Subcutaneous abdominal adipose tissue (tissue), 5 donors: ENCODE data around the gene PPP1R27.

ENCODE experiments used
- H3K27ac ChIP-seq: one replicate; pipeline ENCODE4 v1.7.0; 2013; ENCODE audit warnings: low read depth, mild to moderate bottlenecking, inconsistent platforms, low read length, moderate library complexity
- H3K27me3 ChIP-seq, 5 donors: one replicate each; pipeline ENCODE4 v1.7.0; 2013; ENCODE audit warnings: low read length in 5 of 5, inconsistent platforms in 1 of 5; ENCODE audit not compliant: control insufficient read depth in 5 of 5, insufficient read depth in 4 of 5
- H3K36me3 ChIP-seq, 5 donors: one replicate each; pipeline ENCODE4 v1.7.0; 2013; ENCODE audit warnings: low read length in 5 of 5; ENCODE audit not compliant: control insufficient read depth in 5 of 5, insufficient read depth in 5 of 5
- H3K4me1 ChIP-seq, 5 donors: one replicate each; pipeline ENCODE4 v1.7.0; 2013; ENCODE audit warnings: low read length in 5 of 5, mild to moderate bottlenecking in 3 of 5, moderate library complexity in 1 of 5; ENCODE audit not compliant: control insufficient read depth in 5 of 5, insufficient read depth in 5 of 5
- H3K4me3 ChIP-seq, 5 donors: one replicate each; pipeline ENCODE4 v1.7.0; 2013; ENCODE audit warnings: low read length in 5 of 5, low read depth in 1 of 5
- H3K9ac ChIP-seq, 5 donors: one replicate each; pipeline ENCODE4 v1.7.0; 2013; ENCODE audit warnings: low read length in 5 of 5, mild to moderate bottlenecking in 4 of 5, moderate library complexity in 3 of 5
- H3K9me3 ChIP-seq, 5 donors: one replicate each; pipeline ENCODE4 v1.7.0; 2013; ENCODE audit warnings: low read length in 5 of 5; ENCODE audit not compliant: control insufficient read depth in 5 of 5
- donor health status: healthy.
- donor health status: healthy.
- donor health status: healthy.
- donor health status: healthy.
- donor health status: healthy.

Gene PPP1R27

GRCh38 chr17:81821603-81822311, 13.1 kb downstream of the PPP1R27 start:
- Histone ChIP-seq H3K27me3 (peaks cover 0 to 6% (median 4%) of the 10 kb centered on the region in 5 donors), H3K36me3 (peaks cover 0 to 25% (median 21%) of the 10 kb centered on the region in 5 donors), H3K27ac (no peak overlapping the region), H3K4me3 (peak overlapping the region in 1 of 5 donors; percentile 35), H3K4me1 (peaks cover 4 to 24% (median 19%) of the 10 kb centered on the region in 5 donors), H3K9ac (peak overlapping the region in 2 of 5 donors; percentile 35), H3K9me3 (no peaks in the 10 kb centered on the region)

DNA sequence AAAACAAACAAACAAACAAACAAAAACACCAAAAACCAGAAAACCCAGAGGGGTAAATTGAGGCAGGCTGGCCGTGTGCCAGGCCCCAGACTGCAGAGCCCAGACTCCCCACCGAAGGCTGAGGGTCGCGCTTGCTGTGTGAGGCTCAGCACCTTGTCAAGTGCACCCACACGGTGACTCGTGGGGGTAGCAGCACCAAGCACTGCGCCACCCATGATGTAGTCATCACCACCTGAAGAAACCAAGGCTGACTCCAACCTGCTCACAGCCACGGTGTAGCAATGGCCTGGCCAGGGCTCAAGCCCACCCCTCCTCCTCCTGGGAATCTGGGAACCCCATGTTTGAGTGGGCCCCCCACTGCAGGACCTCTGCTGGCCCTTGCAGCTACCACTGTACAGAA, 13.7 kb downstream of the PPP1R27 start:
- H3K27ac ChIP-seq = no peak overlapping the region

DNA sequence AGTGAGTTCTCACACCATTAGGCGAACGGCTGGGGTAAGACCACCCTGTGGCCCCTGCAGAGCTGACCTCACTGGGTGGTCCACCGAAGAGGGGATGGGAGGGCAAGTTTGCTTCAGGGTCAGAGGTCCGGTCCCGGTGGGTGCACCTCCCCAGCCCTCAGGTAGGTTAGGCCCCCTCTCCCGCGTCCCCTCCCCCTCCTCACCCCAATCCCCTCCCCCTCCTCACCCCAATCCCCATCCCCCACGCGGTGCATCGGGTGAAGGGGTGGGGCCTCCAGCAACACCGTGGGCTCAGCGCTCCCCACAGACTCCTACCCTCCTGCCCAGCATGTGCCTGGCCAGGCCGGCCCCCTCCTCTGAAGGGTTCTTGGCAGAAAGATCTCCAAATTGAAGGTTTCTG, 15.1 kb downstream of the PPP1R27 start:
- H3K27ac ChIP-seq = no peak overlapping the region
- peaks cover 3 to 15% (median 14%) of the 10 kb centered on the region in 5 donors for H3K4me1 ChIP-seq
- no peak overlapping the region for H3K9ac ChIP-seq
- H3K4me3 ChIP-seq = no peak overlapping the region
- peaks cover 0 to 25% (median 21%) of the 10 kb centered on the region in 5 donors for H3K36me3 ChIP-seq
- no peaks in the 10 kb centered on the region for H3K9me3 ChIP-seq
- H3K27me3 ChIP-seq = peaks cover 0 to 14% (median 12%) of the 10 kb centered on the region in 5 donors

More for the DNA sequence above, 13.7 kb downstream of the PPP1R27 start:
- Histone ChIP-seq H3K9ac (no peak overlapping the region), H3K9me3 (no peaks in the 10 kb centered on the region), H3K4me3 (peak overlapping the region in 1 of 5 donors; percentile 35), H3K27me3 (peaks cover 0 to 7% (median 6%) of the 10 kb centered on the region in 5 donors), H3K4me1 (peaks cover 4 to 21% (median 18%) of the 10 kb centered on the region in 5 donors), H3K36me3 (peaks cover 0 to 25% (median 21%) of the 10 kb centered on the region in 5 donors)

DNA sequence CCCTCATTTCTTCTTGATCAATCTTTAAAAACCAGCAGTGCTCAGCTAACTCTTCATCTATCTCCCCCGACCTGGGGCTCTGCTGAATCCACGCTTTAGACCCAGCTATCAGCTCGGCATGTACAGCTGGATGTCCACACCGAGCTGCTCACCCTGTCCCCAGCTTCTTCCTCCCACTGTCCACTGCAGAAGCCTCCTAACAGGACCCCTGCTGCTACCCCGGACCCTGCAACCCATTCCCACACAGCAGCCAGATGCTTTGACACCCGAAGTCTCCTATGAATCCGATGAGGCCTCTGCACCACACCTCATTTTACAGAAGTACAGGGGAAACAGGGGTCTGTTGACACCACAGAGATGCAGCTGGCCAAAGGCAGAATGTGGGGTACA, 17.1 kb downstream of the PPP1R27 start:
- H3K4me1 ChIP-seq = peaks cover 3 to 15% (median 14%) of the 10 kb centered on the region in 5 donors
- no peak overlapping the region for H3K27ac ChIP-seq
- peaks cover 0 to 6% (median 6%) of the 10 kb centered on the region in 5 donors for H3K36me3 ChIP-seq
- no peaks in the 10 kb centered on the region for H3K9me3 ChIP-seq
- H3K4me3 ChIP-seq = no peak overlapping the region
- H3K9ac ChIP-seq = no peak overlapping the region
- H3K27me3 ChIP-seq = peaks cover 0 to 23% (median 16%) of the 10 kb centered on the region in 5 donors

DNA sequence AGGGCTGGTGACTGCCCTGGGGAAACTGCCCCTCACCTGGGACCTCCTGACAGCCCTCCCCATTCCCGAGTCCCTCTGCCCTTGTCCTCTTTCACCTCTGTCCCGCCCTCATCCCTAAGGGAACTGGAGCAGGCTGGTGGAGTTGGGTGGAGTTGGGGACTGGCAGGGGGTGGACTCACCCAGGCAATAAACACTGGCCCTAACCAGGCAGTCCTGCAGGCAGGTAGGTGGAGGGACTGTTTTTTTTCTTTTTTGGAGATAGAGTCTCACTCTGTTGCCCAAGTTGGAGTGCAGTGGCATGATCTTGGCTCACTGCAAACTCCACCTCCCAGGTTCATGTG, 19.2 kb downstream of the PPP1R27 start:
- H3K4me3 ChIP-seq = no peak overlapping the region
- H3K36me3 ChIP-seq = no peaks in the 10 kb centered on the region
- H3K27me3 ChIP-seq = peaks cover 4 to 37% (median 31%) of the 10 kb centered on the region in 5 donors
- H3K27ac ChIP-seq = no peak overlapping the region
- no peaks in the 10 kb centered on the region for H3K9me3 ChIP-seq
- no peaks in the 10 kb centered on the region for H3K4me1 ChIP-seq
- H3K9ac ChIP-seq = no peak overlapping the region

- H3K4me3 ChIP-seq = no peak overlapping the region
- no peaks in the 10 kb centered on the region for H3K36me3 ChIP-seq
- H3K9ac ChIP-seq = no peak overlapping the region
- no peaks in the 10 kb centered on the region for H3K4me1 ChIP-seq
- H3K9me3 ChIP-seq = no peaks in the 10 kb centered on the region
- H3K27ac ChIP-seq = no peak overlapping the region
- H3K27me3 ChIP-seq = peaks cover 8 to 42% (median 37%) of the 10 kb centered on the region in 5 donors
These were observed 19.9 kb downstream of the PPP1R27 start for GRCh38 chr17:81814748-81815645.

DNA sequence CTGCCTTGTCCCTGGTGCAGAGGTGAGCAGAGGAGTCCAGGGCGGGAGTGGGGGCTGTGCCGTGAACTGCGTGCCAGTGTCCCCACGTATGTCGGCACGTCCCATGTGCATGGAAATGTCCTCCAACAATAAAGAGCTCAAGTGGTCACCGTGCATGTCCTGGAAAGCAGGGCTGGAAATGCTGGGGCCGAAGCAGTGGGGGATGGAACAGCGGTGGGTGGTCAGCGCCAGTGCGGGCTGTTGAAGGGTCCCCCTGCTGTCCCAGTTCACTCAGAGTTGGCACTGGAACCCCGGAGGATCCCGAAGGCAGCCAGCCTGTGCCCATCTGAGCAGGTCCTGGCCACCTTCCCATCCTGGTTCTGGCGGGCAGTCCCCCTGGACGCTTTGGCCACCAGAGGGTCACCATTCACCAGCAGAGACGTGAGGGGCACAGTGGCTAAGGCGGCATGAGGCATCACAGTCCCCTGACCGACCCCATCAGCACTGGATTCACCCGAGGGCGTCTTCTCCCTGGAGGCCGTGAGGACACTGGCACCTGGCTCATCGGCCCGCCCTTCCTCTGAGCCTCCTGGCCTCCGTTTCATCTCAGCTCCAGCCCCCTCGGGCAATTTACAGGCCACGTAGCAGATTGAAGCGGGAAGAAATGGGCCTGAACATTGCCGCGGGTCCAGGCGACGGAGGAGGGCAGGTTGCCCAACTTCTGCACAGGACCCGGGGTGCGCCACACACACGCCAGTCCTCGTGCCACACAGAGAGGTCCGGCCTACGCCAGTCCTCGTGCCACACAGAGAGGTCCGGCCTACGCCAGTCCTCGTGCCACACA, 20.8 kb downstream of the PPP1R27 start:
- H3K4me1 ChIP-seq = no peaks in the 10 kb centered on the region
- no peaks in the 10 kb centered on the region for H3K9me3 ChIP-seq
- no peak overlapping the region for H3K4me3 ChIP-seq
- H3K27ac ChIP-seq = no peak overlapping the region
- no peaks in the 10 kb centered on the region for H3K36me3 ChIP-seq
- peaks cover 11 to 47% (median 43%) of the 10 kb centered on the region in 5 donors for H3K27me3 ChIP-seq
- H3K9ac ChIP-seq = no peak overlapping the region

- no peak overlapping the region for H3K27ac ChIP-seq
- peaks cover 11 to 50% (median 48%) of the 10 kb centered on the region in 5 donors for H3K27me3 ChIP-seq
- H3K9ac ChIP-seq = no peak overlapping the region
- no peaks in the 10 kb centered on the region for H3K9me3 ChIP-seq
- H3K4me1 ChIP-seq = no peaks in the 10 kb centered on the region
- H3K4me3 ChIP-seq = no peak overlapping the region
- H3K36me3 ChIP-seq = no peaks in the 10 kb centered on the region
These were observed 21.5 kb downstream of the PPP1R27 start for GRCh38 chr17:81813371-81813684.

- Histone ChIP-seq H3K27me3 (peaks cover 16 to 55% (median 49%) of the 10 kb centered on the region in 5 donors), H3K4me3 (no peak overlapping the region), H3K4me1 (no peaks in the 10 kb centered on the region), H3K36me3 (no peaks in the 10 kb centered on the region), H3K27ac (no peak overlapping the region), H3K9ac (no peak overlapping the region), H3K9me3 (no peaks in the 10 kb centered on the region)
These were observed 22.1 kb downstream of the PPP1R27 start for GRCh38 chr17:81812571-81813370.
